H7 (cell line): Measurements from ENCODE around the gene BBS7. TPM values are rescaled to one million over a fixed set of nuclear protein-coding genes. Genes with fewer than 3 reads are reported as not detected.
A peak's percentile ranks its signal among the peaks of the same experiment; 100 is the strongest.

Source experiments
- DNase-seq: peaks from one replicate; pipeline ENCODE4 v3.0.0; 2012
- H3K27me3 ChIP-seq: 2 replicates; pipeline ENCODE4 v1.6.0; 2011; ENCODE audit warnings: mild to moderate bottlenecking, low read length; ENCODE audit not compliant: control insufficient read depth, insufficient read depth
- H3K36me3 ChIP-seq: replicated peaks from 2 replicates; pipeline ENCODE4 v1.5.1; 2011; ENCODE audit warnings: low read length; ENCODE audit not compliant: control insufficient read depth, insufficient read depth
- H3K4me3 ChIP-seq: 2 replicates; pipeline ENCODE4 v1.5.1; 2011; ENCODE audit warnings: low read depth, mild to moderate bottlenecking, control low read depth, low read length, moderate library complexity; ENCODE audit not compliant: insufficient read depth
- total RNA-seq: library from RNA; depleted of rRNA; stranded (reverse); fragments of >200 nt; shearing (Covaris generic); gene quantifications from 2 replicates; pipeline ENCODE4 v1.2.3, GENCODE V29; 2014; rRNA removed

BBS7 gene, protein sequence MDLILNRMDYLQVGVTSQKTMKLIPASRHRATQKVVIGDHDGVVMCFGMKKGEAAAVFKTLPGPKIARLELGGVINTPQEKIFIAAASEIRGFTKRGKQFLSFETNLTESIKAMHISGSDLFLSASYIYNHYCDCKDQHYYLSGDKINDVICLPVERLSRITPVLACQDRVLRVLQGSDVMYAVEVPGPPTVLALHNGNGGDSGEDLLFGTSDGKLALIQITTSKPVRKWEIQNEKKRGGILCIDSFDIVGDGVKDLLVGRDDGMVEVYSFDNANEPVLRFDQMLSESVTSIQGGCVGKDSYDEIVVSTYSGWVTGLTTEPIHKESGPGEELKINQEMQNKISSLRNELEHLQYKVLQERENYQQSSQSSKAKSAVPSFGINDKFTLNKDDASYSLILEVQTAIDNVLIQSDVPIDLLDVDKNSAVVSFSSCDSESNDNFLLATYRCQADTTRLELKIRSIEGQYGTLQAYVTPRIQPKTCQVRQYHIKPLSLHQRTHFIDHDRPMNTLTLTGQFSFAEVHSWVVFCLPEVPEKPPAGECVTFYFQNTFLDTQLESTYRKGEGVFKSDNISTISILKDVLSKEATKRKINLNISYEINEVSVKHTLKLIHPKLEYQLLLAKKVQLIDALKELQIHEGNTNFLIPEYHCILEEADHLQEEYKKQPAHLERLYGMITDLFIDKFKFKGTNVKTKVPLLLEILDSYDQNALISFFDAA
- total RNA-seq = 13.2 and 14.5 TPM in 2 replicates

GRCh38 chr4:121869841-121870822 lies at the start of gene BBS7:
Gene BBS7 (minus strand): TSS chr4:121870474. CDS start chr4:121870313, 161 bp downstream.
- H3K4me3 ChIP-seq = peak within 1 kb of the TSS; percentile 72
- peak; percentile 90 for DNase-seq
- no peaks in the 10 kb centered on the region for H3K27me3 ChIP-seq

GRCh38 chr4:121913667-121914066 lies 43.4 kb upstream of the BBS7 start:
- Histone ChIP-seq H3K36me3 (no peaks in the 10 kb centered on the region), H3K27me3 (no peaks in the 10 kb centered on the region), H3K4me3 (no peak overlapping the region)
- DNase-seq = no peak

More at GRCh38 chr4:121869841-121870822, at the start of gene BBS7:
- no peaks in the 10 kb centered on the region; the same call in 1 of the 2 replicates for H3K36me3 ChIP-seq

DNA sequence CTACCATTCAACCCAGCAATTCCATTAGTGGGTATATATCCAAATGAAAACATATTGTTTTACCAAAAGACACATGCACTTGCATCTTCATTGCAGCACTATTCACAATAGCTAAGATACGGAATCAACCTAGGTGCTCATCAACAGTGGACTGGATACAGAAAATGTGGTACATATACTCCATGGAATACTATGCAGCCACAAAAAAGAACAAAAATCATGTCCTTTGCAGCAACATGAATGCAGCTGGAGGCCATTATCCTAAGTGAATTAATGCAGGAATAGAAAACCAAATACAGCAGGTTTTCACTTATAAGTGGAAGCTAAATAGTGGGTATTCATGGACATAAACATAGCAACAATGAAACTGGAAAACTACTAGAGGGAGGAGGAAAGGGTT lies 38.1 kb upstream of the BBS7 start:
- no peak for DNase-seq
- Histone ChIP-seq H3K36me3 (no peaks in the 10 kb centered on the region), H3K27me3 (no peaks in the 10 kb centered on the region), H3K4me3 (no peak overlapping the region)

DNA sequence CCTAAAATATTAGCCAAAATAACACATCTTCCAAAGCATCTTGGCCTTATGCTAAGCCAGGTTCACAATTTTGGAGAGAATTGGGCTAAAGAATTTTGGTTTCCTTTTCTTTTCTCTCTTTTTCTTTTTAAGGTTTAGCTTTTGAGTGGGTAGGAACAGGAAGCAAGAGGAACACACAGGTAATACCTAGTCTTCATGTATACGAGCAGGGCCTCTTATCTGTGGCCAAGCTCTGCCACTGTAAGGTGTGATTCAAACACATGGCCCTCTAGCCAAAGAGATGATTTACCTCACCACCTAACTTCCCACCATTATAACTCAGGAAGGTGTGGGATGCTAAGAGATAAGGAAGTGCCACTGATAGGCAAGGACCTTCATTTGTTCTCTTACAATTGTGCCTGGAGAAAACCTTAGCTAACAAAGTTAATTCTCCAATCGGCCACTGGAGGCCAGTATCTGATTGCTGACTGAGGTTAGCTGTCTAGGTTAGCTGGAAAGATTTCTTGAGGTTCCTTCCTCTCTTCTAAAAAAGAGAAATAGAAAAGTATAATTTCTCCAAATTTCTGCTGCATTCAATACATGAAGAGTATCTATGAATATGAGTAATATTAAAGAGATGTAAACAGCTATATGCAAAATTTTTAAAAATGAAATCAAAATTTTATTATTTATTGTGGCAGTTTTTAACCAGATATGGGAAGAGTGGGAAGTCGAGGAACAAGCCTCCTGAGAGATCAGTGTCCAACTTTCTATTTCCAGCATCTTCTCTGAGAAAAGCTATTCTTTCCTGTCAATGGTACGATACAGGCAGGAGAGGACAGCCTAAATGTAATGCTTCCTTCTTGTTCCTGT lies 30.1 kb upstream of the BBS7 start:
- Histone ChIP-seq H3K36me3 (no peaks in the 10 kb centered on the region), H3K4me3 (no peak overlapping the region), H3K27me3 (no peaks in the 10 kb centered on the region)
- DNase-seq = peak; percentile 10

DNA sequence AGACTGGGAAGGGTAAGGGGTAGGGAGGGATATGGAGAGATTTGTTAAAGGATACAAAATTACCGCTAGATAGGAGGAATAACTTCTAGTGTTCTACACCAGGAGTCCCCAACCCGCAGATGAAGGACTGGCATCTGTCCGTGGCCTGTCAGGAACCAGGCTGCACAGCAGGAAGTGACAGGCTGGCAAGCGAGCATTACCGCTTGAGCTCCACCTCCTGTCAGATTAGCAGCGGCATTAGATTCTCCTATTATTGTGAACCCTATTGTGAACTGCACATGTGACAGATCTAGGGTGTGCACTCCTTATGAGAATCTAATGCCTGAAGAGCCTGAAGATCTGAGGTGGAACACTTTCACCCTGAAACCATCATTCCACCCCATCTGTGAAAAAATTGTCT lies 27.9 kb upstream of the BBS7 start:
- H3K27me3 ChIP-seq = no peaks in the 10 kb centered on the region
- no peak for DNase-seq
- no peaks in the 10 kb centered on the region for H3K36me3 ChIP-seq
- no peak overlapping the region for H3K4me3 ChIP-seq

DNA sequence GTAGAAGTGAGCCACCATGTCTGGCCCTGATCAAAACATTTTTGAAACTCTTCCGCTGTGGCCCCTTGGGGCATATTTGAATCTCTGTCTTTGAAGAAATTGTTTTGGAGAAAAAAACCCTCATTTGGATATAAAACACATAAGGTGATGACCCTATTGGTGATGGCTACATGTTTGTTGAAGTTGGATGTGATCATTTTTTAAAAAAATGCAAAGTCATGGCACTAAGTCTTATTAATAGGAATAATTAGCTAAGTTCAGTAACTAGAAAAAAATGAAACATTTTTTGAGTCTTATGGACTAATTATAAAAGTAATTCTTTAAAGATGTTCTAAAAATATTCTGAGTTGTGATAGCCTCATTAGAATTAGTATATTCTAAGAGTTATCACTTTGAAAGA lies 17.9 kb upstream of the BBS7 start:
- DNase-seq = no peak
- Histone ChIP-seq H3K36me3 (no peaks in the 10 kb centered on the region), H3K4me3 (no peak overlapping the region), H3K27me3 (no peaks in the 10 kb centered on the region)

DNA sequence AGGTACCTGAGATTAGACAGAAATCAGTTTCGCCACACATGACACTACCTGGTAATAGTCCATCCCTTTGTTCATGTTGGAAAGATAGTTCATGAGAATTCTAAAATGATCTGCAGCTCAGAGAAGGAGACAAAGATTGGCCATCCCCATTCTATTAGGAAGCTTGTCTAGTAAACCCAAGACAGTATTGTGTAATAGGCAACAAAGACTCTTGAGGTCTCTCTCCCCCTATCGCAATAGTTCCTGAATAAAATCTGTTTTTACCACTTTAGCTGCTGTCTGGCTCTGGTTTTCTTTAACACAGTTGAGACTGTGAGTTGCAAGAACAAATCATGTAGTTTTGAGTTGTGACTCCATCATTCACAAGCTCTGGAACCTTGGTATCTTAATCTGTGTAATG lies 14.8 kb upstream of the BBS7 start:
- no peaks in the 10 kb centered on the region for H3K36me3 ChIP-seq
- no peak for DNase-seq
- no peaks in the 10 kb centered on the region for H3K27me3 ChIP-seq
- no peak overlapping the region for H3K4me3 ChIP-seq

GRCh38 chr4:121881158-121881557 lies 10.9 kb upstream of the BBS7 start:
- Histone ChIP-seq H3K4me3 (no peak overlapping the region), H3K27me3 (no peaks in the 10 kb centered on the region), H3K36me3 (no peaks in the 10 kb centered on the region)
- DNase-seq = no peak

DNA sequence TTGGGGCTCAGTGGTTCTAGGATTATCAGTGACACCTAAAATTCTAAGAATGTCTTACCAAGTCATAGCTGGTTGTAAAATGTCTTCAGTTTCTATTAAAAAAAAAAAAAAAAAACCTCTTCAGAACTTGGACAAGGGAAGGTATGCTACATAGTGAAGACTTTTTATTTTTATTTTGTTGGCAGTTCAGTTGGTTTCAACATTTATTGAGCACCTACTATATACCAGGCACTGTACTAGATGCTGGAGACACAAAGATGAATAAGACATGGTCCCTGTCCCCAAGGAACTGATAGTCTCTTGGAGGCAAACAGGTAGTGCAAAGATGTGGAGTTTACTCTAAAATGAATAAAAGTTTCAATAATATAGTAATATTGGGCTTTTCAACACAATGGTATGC lies 8.9 kb upstream of the BBS7 start:
- no peak overlapping the region for H3K4me3 ChIP-seq
- H3K27me3 ChIP-seq = no peaks in the 10 kb centered on the region
- DNase-seq = no peak
- no peaks in the 10 kb centered on the region for H3K36me3 ChIP-seq

DNA sequence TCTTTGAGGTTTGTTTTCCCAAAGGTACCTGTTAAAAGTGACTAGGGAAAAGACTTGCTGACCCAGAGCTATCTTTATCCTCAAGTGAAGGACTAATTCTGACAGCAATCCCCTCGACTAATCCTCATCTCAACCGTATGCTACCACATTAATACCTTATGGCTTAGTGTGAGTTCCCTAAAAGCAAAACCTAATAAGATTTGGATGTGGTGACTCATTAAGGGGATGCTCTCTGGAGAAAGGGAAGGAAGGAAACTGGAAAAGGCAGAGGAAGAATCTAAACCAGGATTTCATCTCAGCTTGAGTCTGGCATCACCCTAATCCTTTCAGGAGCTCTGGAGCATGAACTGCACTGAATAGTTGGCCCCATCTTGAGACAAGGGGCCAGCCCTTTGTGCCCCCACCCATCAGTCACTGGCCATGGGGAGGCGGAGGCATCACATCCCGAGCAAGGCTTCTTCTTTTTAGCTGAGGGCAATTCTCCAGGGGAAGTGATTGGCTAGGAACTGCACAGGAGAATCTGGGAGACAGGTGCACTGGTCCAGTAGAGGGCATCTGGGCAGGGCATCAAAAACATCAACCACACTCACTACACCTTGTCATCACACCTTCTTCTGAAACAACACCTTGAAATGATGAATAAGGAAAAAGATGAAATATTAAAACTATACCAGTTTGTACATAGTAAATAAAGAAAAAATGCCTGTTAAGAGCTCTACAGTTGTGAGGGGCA lies 6.9 kb upstream of the BBS7 start:
- DNase-seq = no peak
- H3K27me3 ChIP-seq = no peaks in the 10 kb centered on the region
- H3K4me3 ChIP-seq = no peak overlapping the region
- H3K36me3 ChIP-seq = no peaks in the 10 kb centered on the region

GRCh38 chr4:121876070-121876469 lies 5.8 kb upstream of the BBS7 start:
- no peak for DNase-seq
- H3K36me3 ChIP-seq = no peaks in the 10 kb centered on the region
- H3K4me3 ChIP-seq = no peak overlapping the region
- H3K27me3 ChIP-seq = no peaks in the 10 kb centered on the region

GRCh38 chr4:121875652-121876051 lies 5.4 kb upstream of the BBS7 start:
- Histone ChIP-seq H3K4me3 (no peak overlapping the region), H3K36me3 (no peaks in the 10 kb centered on the region), H3K27me3 (no peaks in the 10 kb centered on the region)
- DNase-seq = no peak

GRCh38 chr4:121873604-121874003 lies 3.3 kb upstream of the BBS7 start:
- Histone ChIP-seq H3K27me3 (no peaks in the 10 kb centered on the region), H3K36me3 (no peaks in the 10 kb centered on the region), H3K4me3 (no peak overlapping the region)
- DNase-seq = no peak
